Stomach (tissue), 4 donors: ENCODE results near the gene MEG3.

Source experiments
- CTCF ChIP-seq, 7 experiments: fragments of 450-650 bp in 4 of 7; fragments of 200-600 bp in 3 of 7; sonication (generic) in 3 of 7; IDR thresholded peaks; one replicate each; pipeline ENCODE4 v1.5.1; 2016 to 2019; ENCODE audit warnings: antibody characterized with exemption in 7 of 7, control low read depth in 2 of 7, mild to moderate bottlenecking in 1 of 7
- EP300 ChIP-seq: sonication (generic); formaldehyde crosslinking; IDR thresholded peaks from one replicate; pipeline ENCODE4 v1.6.1; 2017; ENCODE audit warnings: antibody characterized with exemption
- POLR2A ChIP-seq, 4 donors: fragments of 450-650 bp; IDR thresholded peaks; one replicate each; pipeline ENCODE4 v1.6.1; 2016; ENCODE audit warnings: antibody characterized with exemption in 4 of 4, control low read depth in 2 of 4, mild to moderate bottlenecking in 1 of 4, moderate library complexity in 1 of 4

- TF ChIP-seq CTCF (IDR thresholded peaks at IDR 0.05) (no peak), POLR2A (IDR thresholded peaks at IDR 0.05) (no peak), EP300 (no peak)
Observed at GRCh38 chr14:100882026-100882967, 56.4 kb downstream of the MEG3 start.
